HepG2 (cell line): ENCODE results near the gene AHCYL1. TPM values are rescaled to one million over a fixed set of nuclear protein-coding genes. Genes with fewer than 3 reads are reported as not detected.

Source experiments
- FOXC1 ChIP-seq: sonication (generic); formaldehyde crosslinking; IDR thresholded peaks from 2 replicates; pipeline ENCODE4 v1.8.0; 2022; ENCODE audit warnings: mild to moderate bottlenecking, missing genetic modification reagents, borderline replicate concordance
- FOXO1 ChIP-seq: sonication (generic); formaldehyde crosslinking; IDR thresholded peaks from 2 replicates; pipeline ENCODE4 v1.4.0; 2020; ENCODE audit warnings: missing genetic modification reagents
- HMG20B ChIP-seq: conservative IDR thresholded peaks from 2 replicates; pipeline ENCODE4 v1.6.1; 2016; ENCODE audit warnings: missing genetic modification reagents, missing compliant biosample characterization
- HMGXB3 ChIP-seq: sonication (generic); formaldehyde crosslinking; IDR thresholded peaks from 2 replicates; pipeline ENCODE4 v1.4.0; 2020; ENCODE audit warnings: missing genetic modification reagents, borderline replicate concordance
- HOXA9 ChIP-seq: sonication (generic); formaldehyde crosslinking; IDR thresholded peaks from 2 replicates; pipeline ENCODE4 v1.8.1; 2022; ENCODE audit warnings: missing genetic modification reagents, mild to moderate bottlenecking, moderate library complexity, borderline replicate concordance
- JUNB ChIP-seq: sonication (generic); formaldehyde crosslinking; IDR thresholded peaks from 2 replicates; pipeline ENCODE4 v1.8.0; 2022; ENCODE audit warnings: missing genetic modification reagents, mild to moderate bottlenecking, borderline replicate concordance
- KLF9 ChIP-seq: IDR thresholded peaks from 2 replicates; pipeline ENCODE4 v1.6.1; 2016; ENCODE audit warnings: low read depth
- MEIS2 ChIP-seq: sonication (generic); formaldehyde crosslinking; IDR thresholded peaks from 2 replicates; pipeline ENCODE4 v1.9.0; 2021; ENCODE audit warnings: mild to moderate bottlenecking, missing genetic modification reagents
- MIXL1 ChIP-seq: IDR thresholded peaks from 2 replicates; pipeline ENCODE4 v1.6.1; 2016
- NCOA2 ChIP-seq: sonication (generic); formaldehyde crosslinking; IDR thresholded peaks from 2 replicates; pipeline ENCODE4 v1.8.0; 2022; ENCODE audit warnings: inconsistent platforms
- POLR2AphosphoS2 ChIP-seq: IDR thresholded peaks from 2 replicates; pipeline ENCODE4 v1.6.1; 2011; ENCODE audit warnings: low read depth, low read length, improper control_type of control experiment
- RBAK ChIP-seq: sonication (generic); formaldehyde crosslinking; IDR thresholded peaks from 2 replicates; pipeline ENCODE4 v1.5.1; 2020; ENCODE audit warnings: mild to moderate bottlenecking, missing genetic modification reagents
- RFX5 ChIP-seq: IDR thresholded peaks from 2 replicates; pipeline ENCODE4 v1.6.1; 2011; ENCODE audit warnings: low read depth, low read length, improper control_type of control experiment
- SALL2 ChIP-seq: sonication (generic); formaldehyde crosslinking; IDR thresholded peaks from 2 replicates; pipeline ENCODE4 v1.8.1; 2023; ENCODE audit warnings: mild to moderate bottlenecking, missing genetic modification reagents, inconsistent platforms
- SKI ChIP-seq: fragments of 450-650 bp; IDR thresholded peaks from one replicate; pipeline ENCODE4 v1.6.1; 2018; ENCODE audit warnings: mild to moderate bottlenecking; ENCODE audit not compliant: partially characterized antibody
- TBX2 ChIP-seq: sonication (generic); formaldehyde crosslinking; IDR thresholded peaks from 2 replicates; pipeline ENCODE4 v1.5.0; 2020; ENCODE audit warnings: missing genetic modification reagents, mild to moderate bottlenecking, borderline replicate concordance
- TFE3 ChIP-seq: IDR thresholded peaks from 2 replicates; pipeline ENCODE4 v1.6.1; 2016
- TRIM24 ChIP-seq: sonication (generic); formaldehyde crosslinking; IDR thresholded peaks from 2 replicates; pipeline ENCODE4 v1.8.0; 2022; ENCODE audit warnings: mild to moderate bottlenecking, missing genetic modification reagents
- ZBTB20 ChIP-seq: sonication (generic); formaldehyde crosslinking; IDR thresholded peaks from 2 replicates; pipeline ENCODE4 v1.8.1; 2023; ENCODE audit warnings: missing genetic modification reagents, low read depth, mild to moderate bottlenecking, borderline replicate concordance
- ZNF335 ChIP-seq: sonication (generic); formaldehyde crosslinking; IDR thresholded peaks from 2 replicates; pipeline ENCODE4 v1.4.0; 2020; ENCODE audit warnings: missing genetic modification reagents
- ZNF512B ChIP-seq: sonication (generic); formaldehyde crosslinking; IDR thresholded peaks from 2 replicates; pipeline ENCODE4 v1.5.1; 2020; ENCODE audit warnings: missing genetic modification reagents, mild to moderate bottlenecking, borderline replicate concordance
- ZSCAN20 ChIP-seq: sonication (generic); formaldehyde crosslinking; IDR thresholded peaks from 2 replicates; pipeline ENCODE4 v1.4.0; 2020; ENCODE audit warnings: missing genetic modification reagents, mild to moderate bottlenecking, borderline replicate concordance
- polyA plus RNA-seq, 8 experiments: library from polyadenylated mRNA; depleted of rRNA in 3 of 8; stranded (reverse) in 7 of 8; unstranded in 1 of 8; fragments of >200 nt; fragmentation: Illumina TruSeq in 4 of 8; extraction: Trizol in 4 of 8; gene quantifications; 2 replicates each; pipeline versions ENCODE4 v1.2.1 to v1.2.3, GENCODE V29; 2011 to 2016; ENCODE audit warnings: low read depth in 4 of 8, missing spikeins in 1 of 8, mixed read lengths in 1 of 8; ENCODE audit not compliant: insufficient read depth in 1 of 8
- total RNA-seq, 5 experiments: library from RNA; depleted of rRNA; stranded (reverse); fragments of >200 nt; fragmentation: Illumina TruSeq; extraction: Trizol; gene quantifications; 2 replicates each; pipeline ENCODE4 v1.2.3, GENCODE V29; 2016; ENCODE audit warnings: low read depth in 1 of 5

Gene AHCYL1
- total and polyA plus RNA-seq, 2 of the 13 experiments (the other 11 are each of a cell fraction or from before 2014, with no cell fraction given), result 40.9 to 76.3 TPM

- TF ChIP-seq HMGXB3 (CRISPR knock-in tag), result no peak
- no peak for TF ChIP-seq ZNF512B
- peak; percentile 52; the same call in 1 of the 2 replicates for TF ChIP-seq FOXO1 (CRISPR knock-in tag)
- peak; percentile 52 for TF ChIP-seq NCOA2 (CRISPR knock-in tag)
- TF ChIP-seq SALL2 (CRISPR knock-in tag), result peak; percentile 92
- no peak for TF ChIP-seq ZNF335 (CRISPR knock-in tag)
- TF ChIP-seq POLR2AphosphoS2, result peak; percentile 73; the same call in 1 of the 2 replicates
- TF ChIP-seq MEIS2 (CRISPR knock-in tag), result peak; percentile 52; the same call in 1 of the 2 replicates
- TF ChIP-seq RBAK (CRISPR knock-in tag), result no peak
- TF ChIP-seq HOXA9, result 0 out of 2 replicates have a peak, but pooled peaks have one; percentile 43
- TF ChIP-seq TFE3, result 0 out of 2 replicates have a peak, but pooled peaks have one; percentile 46
- no peak; the same call in 1 of the 2 replicates for TF ChIP-seq ZSCAN20
- TF ChIP-seq KLF9 (CRISPR knock-in tag), result 0 out of 2 replicates have a peak, but pooled peaks have one; percentile 55
- peak; percentile 90 for TF ChIP-seq FOXC1 (CRISPR knock-in tag)
- no peak for TF ChIP-seq TRIM24
- TF ChIP-seq SKI, result peak; percentile 75
- TF ChIP-seq MIXL1 (CRISPR knock-in tag), result no peak
- TF ChIP-seq RFX5, result peak; percentile 89
- TF ChIP-seq JUNB (CRISPR knock-in tag), result no peak
- peak; percentile 45; the same call in 1 of the 2 replicates for TF ChIP-seq ZBTB20
- TF ChIP-seq TBX2 (CRISPR knock-in tag), result peak; percentile 86
- 0 out of 2 replicates have a peak, but pooled peaks have one; percentile 27 for TF ChIP-seq HMG20B
Observed at GRCh38 chr1:109984456-109985246, at the start of gene AHCYL1 (continued).
